RWPE2 (cell line): Measurements from ENCODE around the gene FOXR1.
"Not testable (repeated sequence)": the region's sequence is repeated elsewhere in the genome, so short reads cannot be mapped to it uniquely, and the experiment has no call there.

ENCODE experiments used
- ATAC-seq: fragments of 200-7000 bp; cut with Tn5 transposase; 3 replicates; pipeline ENCODE4 v1.9.1; 2021; ENCODE audit warnings: low read depth
- DNase-seq: peaks from one replicate; pipeline ENCODE4 v3.0.0-alpha.2; 2020; ENCODE audit warnings: low spot score
- H3K27ac ChIP-seq: fragments of 450-650 bp; 2 replicates; pipeline ENCODE4 v1.5.1; 2017; ENCODE audit warnings: mild to moderate bottlenecking; ENCODE audit not compliant: poor library complexity, severe bottlenecking
- H3K27me3 ChIP-seq: fragments of 250-450 bp; sonication (Bioruptor Pico); 2 replicates; pipeline ENCODE4 v1.5.1; 2021; ENCODE audit warnings: mild to moderate bottlenecking, moderate library complexity; ENCODE audit not compliant: insufficient read depth, poor library complexity, severe bottlenecking
- H3K36me3 ChIP-seq: fragments of 250-450 bp; sonication (Bioruptor Pico); 2 replicates; pipeline ENCODE4 v1.5.1; 2020; ENCODE audit warnings: low read depth, mild to moderate bottlenecking, moderate library complexity
- H3K4me1 ChIP-seq: fragments of 250-450 bp; sonication (Bioruptor Pico); 2 replicates; pipeline ENCODE4 v1.5.1; 2021; ENCODE audit warnings: mild to moderate bottlenecking, moderate library complexity; ENCODE audit not compliant: insufficient read depth, poor library complexity, severe bottlenecking
- H3K4me3 ChIP-seq: fragments of 250-450 bp; sonication (Bioruptor Pico); 2 replicates; pipeline ENCODE4 v1.5.1; 2021; ENCODE audit warnings: mild to moderate bottlenecking, moderate library complexity; ENCODE audit not compliant: severe bottlenecking
- H3K9me3 ChIP-seq: fragments of 250-450 bp; sonication (Bioruptor Pico); 2 replicates; pipeline ENCODE4 v1.5.1; 2021; ENCODE audit warnings: mild to moderate bottlenecking, moderate library complexity; ENCODE audit not compliant: severe bottlenecking
- TF ChIP-seq, protein P1 (sequence below): fragments of 450-650 bp; IDR thresholded peaks from one replicate; pipeline ENCODE4 v1.5.1; 2017; ENCODE audit warnings: mild to moderate bottlenecking, moderate library complexity; ENCODE audit not compliant: poor library complexity, severe bottlenecking

The FOXR1 gene

DNA sequence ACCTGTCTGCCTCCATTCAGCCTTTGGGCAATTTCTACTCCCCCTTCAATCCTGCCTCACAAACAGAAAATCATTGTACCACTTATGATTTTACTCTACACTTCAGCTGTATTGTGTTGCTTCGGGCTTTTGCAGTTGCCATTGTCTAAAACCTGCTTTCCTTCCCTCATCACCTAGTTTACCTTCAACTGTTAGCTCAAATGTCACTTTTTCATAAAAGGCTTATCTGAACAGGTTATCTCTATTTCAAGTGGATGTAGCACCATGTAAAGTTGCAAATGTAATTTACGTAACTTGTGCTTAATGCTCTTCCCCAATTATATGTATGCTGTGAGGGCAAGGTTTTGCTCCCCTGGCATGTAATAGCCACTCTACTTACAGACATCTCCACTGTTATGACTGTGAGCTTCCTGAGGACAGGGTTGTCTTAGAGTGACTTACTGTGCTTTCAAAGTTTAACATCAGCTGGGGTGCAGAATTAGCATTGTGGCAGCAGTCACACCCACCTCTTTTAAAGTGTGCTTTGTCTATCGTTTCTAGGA, 41.1 kb downstream of the FOXR1 start:
- no peak overlapping the region for H3K4me3 ChIP-seq
- H3K27me3 ChIP-seq: no peaks in the 10 kb centered on the region
- TF ChIP-seq, protein P1, sequence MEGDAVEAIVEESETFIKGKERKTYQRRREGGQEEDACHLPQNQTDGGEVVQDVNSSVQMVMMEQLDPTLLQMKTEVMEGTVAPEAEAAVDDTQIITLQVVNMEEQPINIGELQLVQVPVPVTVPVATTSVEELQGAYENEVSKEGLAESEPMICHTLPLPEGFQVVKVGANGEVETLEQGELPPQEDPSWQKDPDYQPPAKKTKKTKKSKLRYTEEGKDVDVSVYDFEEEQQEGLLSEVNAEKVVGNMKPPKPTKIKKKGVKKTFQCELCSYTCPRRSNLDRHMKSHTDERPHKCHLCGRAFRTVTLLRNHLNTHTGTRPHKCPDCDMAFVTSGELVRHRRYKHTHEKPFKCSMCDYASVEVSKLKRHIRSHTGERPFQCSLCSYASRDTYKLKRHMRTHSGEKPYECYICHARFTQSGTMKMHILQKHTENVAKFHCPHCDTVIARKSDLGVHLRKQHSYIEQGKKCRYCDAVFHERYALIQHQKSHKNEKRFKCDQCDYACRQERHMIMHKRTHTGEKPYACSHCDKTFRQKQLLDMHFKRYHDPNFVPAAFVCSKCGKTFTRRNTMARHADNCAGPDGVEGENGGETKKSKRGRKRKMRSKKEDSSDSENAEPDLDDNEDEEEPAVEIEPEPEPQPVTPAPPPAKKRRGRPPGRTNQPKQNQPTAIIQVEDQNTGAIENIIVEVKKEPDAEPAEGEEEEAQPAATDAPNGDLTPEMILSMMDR: no peak
- no peak overlapping the region for H3K27ac ChIP-seq
- no peak for ATAC-seq
- peaks cover 12% of the 10 kb centered on the region for H3K4me1 ChIP-seq
- no peak for DNase-seq
- no peaks in the 10 kb centered on the region for H3K9me3 ChIP-seq
- peaks cover 79% of the 10 kb centered on the region for H3K36me3 ChIP-seq

DNA sequence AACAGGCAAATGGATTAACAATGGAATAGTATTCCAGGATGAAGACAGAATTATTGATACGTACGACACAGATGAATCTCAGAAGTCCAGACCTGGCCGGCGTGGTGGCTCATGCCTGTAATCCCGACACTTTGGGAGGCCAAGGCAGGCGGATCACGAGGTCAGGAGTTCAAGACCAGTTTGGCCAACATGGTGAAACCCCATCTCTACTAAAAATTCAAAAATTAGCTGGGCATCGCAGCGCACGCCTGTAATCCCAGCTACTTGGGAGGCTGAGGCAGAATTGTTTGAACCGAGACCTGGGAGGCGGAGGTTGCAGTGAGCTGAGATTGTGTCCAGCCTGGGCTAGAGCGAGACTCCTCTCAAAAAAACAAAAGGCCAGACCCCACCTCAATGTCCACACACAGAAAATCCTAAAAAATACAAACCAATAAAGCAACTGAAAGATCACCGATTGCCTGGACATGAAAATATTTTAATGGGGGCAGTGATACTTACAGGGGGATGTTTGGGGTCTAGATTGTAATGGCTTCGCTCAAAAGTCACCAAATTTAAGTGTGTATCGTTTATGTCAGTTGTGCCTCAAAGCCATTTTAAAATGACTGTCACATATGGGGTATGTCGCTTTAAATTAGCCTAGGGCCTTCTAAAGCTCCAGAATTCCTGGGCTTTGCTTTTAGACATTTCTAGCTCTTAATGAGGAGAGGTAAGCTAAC, 42.8 kb downstream of the FOXR1 start:
- ATAC-seq (no peak), DNase-seq (no peak)
- no peak overlapping the region for H3K4me3 ChIP-seq
- H3K4me1 ChIP-seq: peaks cover 12% of the 10 kb centered on the region
- TF ChIP-seq, protein P1: no peak
- no peaks in the 10 kb centered on the region for H3K9me3 ChIP-seq
- peaks cover 65% of the 10 kb centered on the region for H3K36me3 ChIP-seq
- H3K27ac ChIP-seq: peak overlapping the region; percentile 82
- no peaks in the 10 kb centered on the region for H3K27me3 ChIP-seq

GRCh38 chr11:119015054-119015611, 43.6 kb downstream of the FOXR1 start:
- no peak for DNase-seq
- ATAC-seq: no peak
- TF ChIP-seq, protein P1: peak; percentile 40
- no peaks in the 10 kb centered on the region for H3K9me3 ChIP-seq
- no peaks in the 10 kb centered on the region for H3K27me3 ChIP-seq
- H3K27ac ChIP-seq: peak overlapping the region; percentile 82
- H3K4me3 ChIP-seq: no peak overlapping the region
- H3K4me1 ChIP-seq: peaks cover 15% of the 10 kb centered on the region
- peaks cover 69% of the 10 kb centered on the region for H3K36me3 ChIP-seq

- peak overlapping the region; percentile 82 for H3K27ac ChIP-seq
- peaks cover 72% of the 10 kb centered on the region for H3K36me3 ChIP-seq
- no peaks in the 10 kb centered on the region for H3K27me3 ChIP-seq
- peak overlapping the region; percentile 85 for H3K4me3 ChIP-seq
- ATAC-seq (no peak), DNase-seq (no peak)
- H3K4me1 ChIP-seq: peaks cover 19% of the 10 kb centered on the region
- no peaks in the 10 kb centered on the region for H3K9me3 ChIP-seq
- TF ChIP-seq, protein P1: no peak
Observed at GRCh38 chr11:119016216-119017009, 44.9 kb downstream of the FOXR1 start.

GRCh38 chr11:119017377-119017776, 45.8 kb downstream of the FOXR1 start:
- H3K4me1 ChIP-seq: peaks cover 19% of the 10 kb centered on the region
- not testable (repeated sequence) for ATAC-seq, DNase-seq, H3K9me3 ChIP-seq, H3K27me3 ChIP-seq
- H3K27ac ChIP-seq: peak overlapping the region; percentile 82
- peaks cover 78% of the 10 kb centered on the region for H3K36me3 ChIP-seq
- peak overlapping the region; percentile 85 for H3K4me3 ChIP-seq
